Suprapubic skin (tissue), 4 donors: ENCODE data around the gene RNASE12. TPM values are rescaled to one million over a fixed set of nuclear protein-coding genes. Genes with fewer than 3 reads are reported as not detected.

Experiments
- DNase-seq, 2 donors: peaks; one replicate each; pipeline ENCODE4 v3.0.0-alpha.2; 2019; ENCODE audit warnings: low spot score in 2 of 2
- H3K27ac ChIP-seq: fragments of 200-600 bp; sonication (generic); one replicate; pipeline ENCODE4 v1.5.1; 2019
- H3K27me3 ChIP-seq: fragments of 200-600 bp; sonication (generic); one replicate; pipeline ENCODE4 v1.5.1; 2019
- H3K36me3 ChIP-seq: fragments of 200-600 bp; sonication (generic); one replicate; pipeline ENCODE4 v1.5.1; 2019
- H3K4me1 ChIP-seq: fragments of 200-600 bp; sonication (generic); one replicate; pipeline ENCODE4 v1.5.1; 2019
- H3K4me3 ChIP-seq: fragments of 200-600 bp; sonication (generic); one replicate; pipeline ENCODE4 v1.5.1; 2019; ENCODE audit warnings: mild to moderate bottlenecking
- H3K9me3 ChIP-seq: fragments of 200-600 bp; sonication (generic); one replicate; pipeline ENCODE4 v1.5.1; 2019
- CTCF ChIP-seq, 2 donors: fragments of 200-600 bp in 1 of 2; fragments of 450-650 bp in 1 of 2; sonication (generic) in 1 of 2; IDR thresholded peaks; one replicate each; pipeline ENCODE4 v1.5.1; 2016 to 2019; ENCODE audit warnings: antibody characterized with exemption in 2 of 2, mild to moderate bottlenecking in 1 of 2, moderate library complexity in 1 of 2
- EP300 ChIP-seq: sonication (generic); formaldehyde crosslinking; IDR thresholded peaks from one replicate; pipeline ENCODE4 v1.6.1; 2017; ENCODE audit warnings: antibody characterized with exemption
- POLR2A ChIP-seq, 2 donors: fragments of 450-650 bp; IDR thresholded peaks; one replicate each; pipeline ENCODE4 v1.6.1; 2017; ENCODE audit warnings: antibody characterized with exemption in 2 of 2, mild to moderate bottlenecking in 2 of 2, moderate library complexity in 2 of 2
- POLR2AphosphoS5 ChIP-seq, 3 donors: sonication (generic); formaldehyde crosslinking; IDR thresholded peaks; one replicate each; pipeline ENCODE4 v1.6.1; 2017; ENCODE audit warnings: antibody characterized with exemption in 3 of 3
- WGBS: methylation state at CpG from one replicate; pipeline ENCODE4 v1.1.5; 2018; 5-methylcytosine and 5-hydroxymethylcytosine counted together
- total RNA-seq, 4 donors: library from RNA; depleted of rRNA; stranded (reverse); fragments of >200 nt; gene quantifications; one replicate each; pipeline ENCODE4 v1.1.0, GENCODE V29; 2016

The RNASE12 gene
- total RNA-seq, 4 donors from 2014 or later: not detected

GRCh38 chr14:20614038-20614840 is 23.1 kb upstream of the RNASE12 start:
- Histone ChIP-seq H3K36me3 (no peaks in the 10 kb centered on the region), H3K27me3 (no peaks in the 10 kb centered on the region), H3K4me3 (peak overlapping the region; percentile 47), H3K9me3 (no peaks in the 10 kb centered on the region), H3K27ac (peak overlapping the region; percentile 25), H3K4me1 (peaks cover 39% of the 10 kb centered on the region)
- WGBS: 33% methylated on average over 17 of the region's 17 CpGs
- DNase-seq: no peak
- no peak for TF ChIP-seq CTCF (IDR thresholded peaks at IDR 0.05)
- TF ChIP-seq POLR2AphosphoS5 (IDR thresholded peaks at IDR 0.05): no peak
- no peak for TF ChIP-seq POLR2A (IDR thresholded peaks at IDR 0.05)
- TF ChIP-seq EP300: no peak

- peak; percentile 87 to 89 for DNase-seq
- Histone ChIP-seq H3K4me1 (peaks cover 39% of the 10 kb centered on the region), H3K4me3 (peak overlapping the region; percentile 47), H3K9me3 (no peaks in the 10 kb centered on the region), H3K27ac (peak overlapping the region; percentile 25), H3K27me3 (no peaks in the 10 kb centered on the region), H3K36me3 (no peaks in the 10 kb centered on the region)
- under 1% methylated on average over 31 of the region's 34 CpGs for WGBS
- TF ChIP-seq CTCF (IDR thresholded peaks at IDR 0.05): peak; percentile 59 to 87
- TF ChIP-seq POLR2AphosphoS5 (IDR thresholded peaks at IDR 0.05): peak in 2 of 3 donors; percentile 9 to 65
- no peak for TF ChIP-seq POLR2A (IDR thresholded peaks at IDR 0.05)
- no peak for TF ChIP-seq EP300
Observed at GRCh38 chr14:20613094-20614037, 22.2 kb upstream of the RNASE12 start.

- no peak for DNase-seq
- Histone ChIP-seq H3K27me3 (no peaks in the 10 kb centered on the region), H3K4me1 (peaks cover 39% of the 10 kb centered on the region), H3K36me3 (no peaks in the 10 kb centered on the region), H3K27ac (no peak overlapping the region), H3K9me3 (no peaks in the 10 kb centered on the region), H3K4me3 (no peak overlapping the region)
- 39% methylated on average over 5 of the region's 5 CpGs for WGBS
- no peak for TF ChIP-seq EP300
- no peak for TF ChIP-seq POLR2AphosphoS5 (IDR thresholded peaks at IDR 0.05)
- TF ChIP-seq CTCF (IDR thresholded peaks at IDR 0.05): no peak
- no peak for TF ChIP-seq POLR2A (IDR thresholded peaks at IDR 0.05)
Observed at GRCh38 chr14:20612403-20612802, 21.2 kb upstream of the RNASE12 start.

GRCh38 chr14:20611277-20611676 is 20.1 kb upstream of the RNASE12 start:
- WGBS: 53% methylated on average over 4 of the region's 4 CpGs
- no peaks in the 10 kb centered on the region for H3K36me3 ChIP-seq
- no peak for DNase-seq
- no peak for TF ChIP-seq CTCF (IDR thresholded peaks at IDR 0.05)
- no peak for TF ChIP-seq EP300
- TF ChIP-seq POLR2A (IDR thresholded peaks at IDR 0.05): no peak
- TF ChIP-seq POLR2AphosphoS5 (IDR thresholded peaks at IDR 0.05): no peak
- H3K27me3 ChIP-seq: no peaks in the 10 kb centered on the region
- H3K4me1 ChIP-seq: peaks cover 39% of the 10 kb centered on the region
- no peak overlapping the region for H3K27ac ChIP-seq
- H3K4me3 ChIP-seq: no peak overlapping the region
- H3K9me3 ChIP-seq: no peaks in the 10 kb centered on the region
